Hepatocyte (in vitro differentiated cells): ENCODE data around the gene NUP54. TPM values are rescaled to one million over a fixed set of nuclear protein-coding genes. Genes with fewer than 3 reads are reported as not detected.

Source experiments
- DNase-seq: peaks from one replicate; pipeline ENCODE4 v3.0.0-alpha.2; 2016; ENCODE audit warnings: low spot score
- H2AFZ ChIP-seq: fragments of 200-600 bp; sonication (generic); 2 replicates; pipeline ENCODE4 v1.6.0; 2016; ENCODE audit warnings: antibody characterized with exemption, mild to moderate bottlenecking
- H3K27ac ChIP-seq: fragments of 200-600 bp; sonication (generic); 2 replicates; pipeline ENCODE4 v1.5.1; 2016; ENCODE audit warnings: mild to moderate bottlenecking
- H3K27me3 ChIP-seq: fragments of 200-600 bp; sonication (generic); 2 replicates; pipeline ENCODE4 v1.6.1; 2016
- H3K36me3 ChIP-seq: fragments of 200-600 bp; sonication (generic); replicated peaks from 2 replicates; pipeline ENCODE4 v1.5.1; 2016; ENCODE audit warnings: low read depth; ENCODE audit not compliant: insufficient read depth
- H3K4me1 ChIP-seq: fragments of 200-600 bp; sonication (generic); 2 replicates; pipeline ENCODE4 v1.5.1; 2016; ENCODE audit warnings: mild to moderate bottlenecking, moderate library complexity; ENCODE audit not compliant: insufficient read depth
- H3K4me2 ChIP-seq: fragments of 200-600 bp; sonication (generic); 2 replicates; pipeline ENCODE4 v1.6.0; 2016
- H3K4me3 ChIP-seq: fragments of 200-600 bp; sonication (generic); 2 replicates; pipeline ENCODE4 v1.5.1; 2016; ENCODE audit warnings: mild to moderate bottlenecking
- H3K79me2 ChIP-seq: fragments of 200-600 bp; sonication (generic); 2 replicates; pipeline ENCODE4 v1.6.0; 2017; ENCODE audit warnings: mild to moderate bottlenecking
- H3K9me2 ChIP-seq: fragments of 200-600 bp; sonication (generic); replicated peaks from 2 replicates; pipeline ENCODE4 v1.6.0; 2017; ENCODE audit warnings: mild to moderate bottlenecking; ENCODE audit not compliant: insufficient read depth
- H3K9me3 ChIP-seq: fragments of 200-600 bp; sonication (generic); 2 replicates; pipeline ENCODE4 v1.5.1; 2016; ENCODE audit warnings: low read depth, mild to moderate bottlenecking
- H4K20me1 ChIP-seq: fragments of 200-600 bp; sonication (generic); 2 replicates; pipeline ENCODE4 v1.6.0; 2016; ENCODE audit warnings: mild to moderate bottlenecking; ENCODE audit not compliant: insufficient read depth, poor library complexity, severe bottlenecking
- CTCF ChIP-seq: fragments of 200-600 bp; sonication (generic); IDR thresholded peaks from 2 replicates; pipeline ENCODE4 v1.5.1; 2016; ENCODE audit warnings: antibody characterized with exemption, mild to moderate bottlenecking; ENCODE audit not compliant: poor library complexity
- EZH2 ChIP-seq: fragments of 200-600 bp; sonication (generic); IDR thresholded peaks from 2 replicates; pipeline ENCODE4 v1.6.1; 2016; ENCODE audit warnings: antibody characterized with exemption, mild to moderate bottlenecking, borderline replicate concordance
- EZH2phosphoT487 ChIP-seq: fragments of 200-600 bp; sonication (generic); IDR thresholded peaks from one replicate; pipeline ENCODE4 v1.6.1; 2018; ENCODE audit warnings: antibody characterized with exemption, mild to moderate bottlenecking, low read depth, moderate library complexity; ENCODE audit not compliant: unreplicated experiment, severe bottlenecking
- WGBS: methylation state at CpG from one replicate; pipeline ENCODE4 v1.1.6; 2016; ENCODE audit warnings: low lambda C conversion rate; ENCODE audit errors: missing lambda C conversion rate; 5-methylcytosine and 5-hydroxymethylcytosine counted together
- polyA plus RNA-seq: library from polyadenylated mRNA; unstranded; fragments of >200 nt; fragmentation: Nextera tagmentation; extraction: Ambion mirVana; gene quantifications from 2 replicates; pipeline ENCODE4 v1.2.1, GENCODE V29; 2016
- total RNA-seq: library from RNA; depleted of rRNA; stranded (reverse); fragments of >200 nt; gene quantifications from 2 replicates; pipeline ENCODE4 v1.2.3, GENCODE V29; 2014

Gene NUP54, protein sequence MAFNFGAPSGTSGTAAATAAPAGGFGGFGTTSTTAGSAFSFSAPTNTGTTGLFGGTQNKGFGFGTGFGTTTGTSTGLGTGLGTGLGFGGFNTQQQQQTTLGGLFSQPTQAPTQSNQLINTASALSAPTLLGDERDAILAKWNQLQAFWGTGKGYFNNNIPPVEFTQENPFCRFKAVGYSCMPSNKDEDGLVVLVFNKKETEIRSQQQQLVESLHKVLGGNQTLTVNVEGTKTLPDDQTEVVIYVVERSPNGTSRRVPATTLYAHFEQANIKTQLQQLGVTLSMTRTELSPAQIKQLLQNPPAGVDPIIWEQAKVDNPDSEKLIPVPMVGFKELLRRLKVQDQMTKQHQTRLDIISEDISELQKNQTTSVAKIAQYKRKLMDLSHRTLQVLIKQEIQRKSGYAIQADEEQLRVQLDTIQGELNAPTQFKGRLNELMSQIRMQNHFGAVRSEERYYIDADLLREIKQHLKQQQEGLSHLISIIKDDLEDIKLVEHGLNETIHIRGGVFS
- total RNA-seq (40.9 and 43.3 TPM in 2 replicates), polyA plus RNA-seq (20.6 and 31.1 TPM in 2 replicates)

- Histone ChIP-seq H3K27ac (peak within 1 kb of the TSS; percentile 98), H3K79me2 (peaks cover 51% of the 10 kb centered on the region), H3K4me1 (peaks cover 14% of the 10 kb centered on the region), H2AFZ (peak within 1 kb of the TSS; percentile 88), H4K20me1 (peaks cover 7% of the 10 kb centered on the region), H3K36me3 (no peaks in the 10 kb centered on the region), H3K27me3 (no peaks in the 10 kb centered on the region), H3K4me3 (peak within 1 kb of the TSS; percentile 98), H3K9me2 (no peaks in the 10 kb centered on the region), H3K4me2 (peak within 1 kb of the TSS; percentile 88), H3K9me3 (no peaks in the 10 kb centered on the region)
- peak; percentile 96 for DNase-seq
- under 1% methylated on average over 42 of the region's 47 CpGs for WGBS
- no peak for TF ChIP-seq CTCF
- TF ChIP-seq EZH2phosphoT487 = no peak
- no peak for TF ChIP-seq EZH2
Observed at GRCh38 chr4:76148142-76148865, at the start of gene NUP54. Gene NUP54, minus strand, starts transcription at chr4:76148397. Its CDS starts 23 bp downstream, at chr4:76148374.

DNA sequence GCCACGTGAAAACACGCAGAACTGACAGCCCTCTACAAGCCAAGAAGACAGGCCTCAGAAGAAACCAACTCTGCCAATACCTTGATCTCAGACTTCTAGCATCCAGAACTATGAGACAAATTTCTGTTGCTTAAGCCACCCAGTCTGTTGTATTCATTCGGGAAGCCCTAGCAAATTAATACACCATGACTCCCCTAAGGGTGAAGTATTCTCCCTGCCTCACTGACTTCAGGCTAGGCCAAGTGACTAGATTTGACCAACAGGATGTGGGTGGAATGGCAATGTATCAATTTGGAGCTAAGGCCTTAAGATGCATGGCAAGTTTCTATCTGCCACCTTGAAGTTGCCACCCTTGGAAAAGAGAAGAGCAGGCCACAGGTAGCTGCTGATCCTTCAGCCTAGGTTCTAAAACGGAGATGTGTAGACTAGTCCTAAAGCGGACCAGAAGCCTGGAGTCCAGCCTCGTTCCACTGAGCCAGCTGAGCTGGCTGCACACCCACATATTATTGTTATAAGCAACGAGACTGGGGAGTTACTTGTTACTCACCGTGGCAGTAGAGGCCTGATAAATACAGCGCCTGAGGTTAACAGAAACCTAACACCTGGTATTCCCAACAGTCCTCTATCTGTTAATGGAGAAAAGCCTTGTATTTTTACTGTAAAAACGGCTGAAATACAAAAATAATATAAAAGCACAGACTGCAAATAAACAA, 49.0 kb upstream of the NUP54 start:
- no peaks in the 10 kb centered on the region for H3K9me3 ChIP-seq
- peak overlapping the region; percentile 63 for H3K4me2 ChIP-seq
- H3K9me2 ChIP-seq = no peaks in the 10 kb centered on the region
- H4K20me1 ChIP-seq = no peaks in the 10 kb centered on the region
- peaks cover 86% of the 10 kb centered on the region for H3K79me2 ChIP-seq
- H3K27ac ChIP-seq = peak overlapping the region; percentile 74
- no peaks in the 10 kb centered on the region for H3K27me3 ChIP-seq
- H3K4me3 ChIP-seq = no peak overlapping the region
- no peak overlapping the region for H2AFZ ChIP-seq
- peaks cover 77% of the 10 kb centered on the region for H3K4me1 ChIP-seq
- WGBS = 78% methylated on average over 10 of the region's 10 CpGs
- DNase-seq = no peak
- H3K36me3 ChIP-seq = peaks cover 5% of the 10 kb centered on the region
- TF ChIP-seq CTCF (no peak), EZH2phosphoT487 (no peak), EZH2 (no peak)

DNA sequence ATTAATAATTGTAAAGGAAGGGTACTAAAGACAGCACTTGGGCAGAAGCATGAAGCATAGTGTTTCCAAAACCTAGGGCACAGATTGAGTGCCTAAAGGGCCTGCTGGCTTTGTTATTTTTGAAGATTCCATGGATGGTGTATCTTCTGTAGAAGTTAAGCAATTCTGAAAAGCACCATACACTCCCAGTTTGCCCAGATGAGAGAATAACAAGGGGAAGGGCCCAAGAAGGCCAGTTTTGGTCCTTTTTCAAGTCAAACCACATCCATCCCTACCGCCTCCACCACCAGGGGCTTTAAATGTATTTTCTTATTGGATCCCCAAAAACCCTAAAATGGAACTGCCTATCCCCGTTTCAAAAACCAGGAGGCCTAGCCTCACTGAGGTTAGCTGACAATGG, 48.2 kb upstream of the NUP54 start:
- no peak overlapping the region for H2AFZ ChIP-seq
- peak overlapping the region; percentile 74 for H3K27ac ChIP-seq
- peaks cover 85% of the 10 kb centered on the region for H3K79me2 ChIP-seq
- no peak for DNase-seq
- H3K4me1 ChIP-seq = peaks cover 80% of the 10 kb centered on the region
- H3K36me3 ChIP-seq = peaks cover 5% of the 10 kb centered on the region
- no peaks in the 10 kb centered on the region for H3K9me2 ChIP-seq
- H4K20me1 ChIP-seq = no peaks in the 10 kb centered on the region
- H3K9me3 ChIP-seq = no peaks in the 10 kb centered on the region
- 100% methylated on average over 2 of the region's 2 CpGs for WGBS
- TF ChIP-seq EZH2 (no peak), EZH2phosphoT487 (no peak), CTCF (no peak)
- no peak overlapping the region for H3K4me2 ChIP-seq
- no peak overlapping the region for H3K4me3 ChIP-seq
- H3K27me3 ChIP-seq = no peaks in the 10 kb centered on the region
